ENCODE data around the gene MAT2A. TPM values are rescaled to one million over a fixed set of nuclear protein-coding genes. Genes with fewer than 3 reads are reported as not detected.

MAT2A gene
- total and polyA plus RNA-seq, 9 of the 15 experiments (the other 6 are each of a cell fraction or from before 2014, with no cell fraction given), result 130 to 1,027 (median 240) TPM

DNA sequence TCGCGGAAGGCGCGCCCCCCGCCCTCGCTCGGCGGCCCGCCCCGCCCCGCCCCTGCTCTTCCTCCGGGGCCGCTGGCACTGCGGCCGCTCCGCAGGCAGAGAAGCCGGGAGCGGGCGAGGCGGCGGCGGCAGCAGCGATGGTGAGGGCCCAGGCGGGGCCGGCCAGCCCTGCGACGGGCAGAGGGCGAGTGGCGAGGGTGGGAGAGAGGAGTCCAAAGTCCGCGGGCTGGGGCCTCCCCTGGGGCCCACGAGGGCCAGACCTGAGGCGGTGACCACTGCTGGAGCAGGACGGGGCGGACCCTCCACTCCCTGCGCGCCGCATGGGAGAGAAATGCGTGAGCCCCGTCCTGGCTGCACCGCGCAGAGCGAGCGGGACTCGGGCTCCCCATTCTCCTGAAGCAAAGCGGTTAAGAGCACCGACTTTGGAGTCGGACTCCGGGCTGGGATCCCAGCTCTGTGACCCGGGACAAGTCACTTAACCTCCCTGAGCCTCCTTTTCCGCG is 45.4 kb downstream of the MAT2A start, which contains the start of gene VAMP5:
VAMP5 (plus strand) TSS at position 78 of the 503 bp plus-strand sequence; CDS start at position 138, 60 bp downstream.
- H3K4me2 ChIP-seq (ENCODE audit: insufficient read depth, low read length), result peak within 1 kb of the TSS; percentile 58
- TF ChIP-seq POLR2G (IDR thresholded peaks at IDR 0.05; ENCODE audit: low read depth, low read length) (peak; percentile 58), ZNF586 (CRISPR knock-in tag; conservative IDR thresholded peaks at IDR 0.05) (no peak), HEY1 (CRISPR knock-in tag; IDR thresholded peaks at IDR 0.05; ENCODE audit: borderline replicate concordance) (no peak), GTF2A2 (tag; IDR thresholded peaks at IDR 0.05) (no peak), SOX6 (IDR thresholded peaks at IDR 0.05) (no peak), RBFOX2 (IDR thresholded peaks at IDR 0.05; ENCODE audit: low read depth, low read length) (peak; percentile 59)
- TF ChIP-seq, protein P1, sequence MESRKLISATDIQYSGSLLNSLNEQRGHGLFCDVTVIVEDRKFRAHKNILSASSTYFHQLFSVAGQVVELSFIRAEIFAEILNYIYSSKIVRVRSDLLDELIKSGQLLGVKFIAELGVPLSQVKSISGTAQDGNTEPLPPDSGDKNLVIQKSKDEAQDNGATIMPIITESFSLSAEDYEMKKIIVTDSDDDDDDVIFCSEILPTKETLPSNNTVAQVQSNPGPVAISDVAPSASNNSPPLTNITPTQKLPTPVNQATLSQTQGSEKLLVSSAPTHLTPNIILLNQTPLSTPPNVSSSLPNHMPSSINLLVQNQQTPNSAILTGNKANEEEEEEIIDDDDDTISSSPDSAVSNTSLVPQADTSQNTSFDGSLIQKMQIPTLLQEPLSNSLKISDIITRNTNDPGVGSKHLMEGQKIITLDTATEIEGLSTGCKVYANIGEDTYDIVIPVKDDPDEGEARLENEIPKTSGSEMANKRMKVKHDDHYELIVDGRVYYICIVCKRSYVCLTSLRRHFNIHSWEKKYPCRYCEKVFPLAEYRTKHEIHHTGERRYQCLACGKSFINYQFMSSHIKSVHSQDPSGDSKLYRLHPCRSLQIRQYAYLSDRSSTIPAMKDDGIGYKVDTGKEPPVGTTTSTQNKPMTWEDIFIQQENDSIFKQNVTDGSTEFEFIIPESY (CRISPR knock-in tag; IDR thresholded peaks at IDR 0.05), result no peak
- TF ChIP-seq, protein P2, sequence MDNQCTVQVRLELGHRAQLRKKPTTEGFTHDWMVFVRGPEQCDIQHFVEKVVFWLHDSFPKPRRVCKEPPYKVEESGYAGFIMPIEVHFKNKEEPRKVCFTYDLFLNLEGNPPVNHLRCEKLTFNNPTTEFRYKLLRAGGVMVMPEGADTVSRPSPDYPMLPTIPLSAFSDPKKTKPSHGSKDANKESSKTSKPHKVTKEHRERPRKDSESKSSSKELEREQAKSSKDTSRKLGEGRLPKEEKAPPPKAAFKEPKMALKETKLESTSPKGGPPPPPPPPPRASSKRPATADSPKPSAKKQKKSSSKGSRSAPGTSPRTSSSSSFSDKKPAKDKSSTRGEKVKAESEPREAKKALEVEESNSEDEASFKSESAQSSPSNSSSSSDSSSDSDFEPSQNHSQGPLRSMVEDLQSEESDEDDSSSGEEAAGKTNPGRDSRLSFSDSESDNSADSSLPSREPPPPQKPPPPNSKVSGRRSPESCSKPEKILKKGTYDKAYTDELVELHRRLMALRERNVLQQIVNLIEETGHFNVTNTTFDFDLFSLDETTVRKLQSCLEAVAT (IDR thresholded peaks at IDR 0.05), result peak in 1 of 2 experiments; percentile 75; a peak in 1 of 4 replicates
- TF ChIP-seq, protein P3, sequence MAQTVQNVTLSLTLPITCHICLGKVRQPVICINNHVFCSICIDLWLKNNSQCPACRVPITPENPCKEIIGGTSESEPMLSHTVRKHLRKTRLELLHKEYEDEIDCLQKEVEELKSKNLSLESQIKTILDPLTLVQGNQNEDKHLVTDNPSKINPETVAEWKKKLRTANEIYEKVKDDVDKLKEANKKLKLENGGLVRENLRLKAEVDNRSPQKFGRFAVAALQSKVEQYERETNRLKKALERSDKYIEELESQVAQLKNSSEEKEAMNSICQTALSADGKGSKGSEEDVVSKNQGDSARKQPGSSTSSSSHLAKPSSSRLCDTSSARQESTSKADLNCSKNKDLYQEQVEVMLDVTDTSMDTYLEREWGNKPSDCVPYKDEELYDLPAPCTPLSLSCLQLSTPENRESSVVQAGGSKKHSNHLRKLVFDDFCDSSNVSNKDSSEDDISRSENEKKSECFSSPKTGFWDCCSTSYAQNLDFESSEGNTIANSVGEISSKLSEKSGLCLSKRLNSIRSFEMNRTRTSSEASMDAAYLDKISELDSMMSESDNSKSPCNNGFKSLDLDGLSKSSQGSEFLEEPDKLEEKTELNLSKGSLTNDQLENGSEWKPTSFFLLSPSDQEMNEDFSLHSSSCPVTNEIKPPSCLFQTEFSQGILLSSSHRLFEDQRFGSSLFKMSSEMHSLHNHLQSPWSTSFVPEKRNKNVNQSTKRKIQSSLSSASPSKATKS (CRISPR knock-in tag; IDR thresholded peaks at IDR 0.05), result no peak
- TF ChIP-seq, protein P4, sequence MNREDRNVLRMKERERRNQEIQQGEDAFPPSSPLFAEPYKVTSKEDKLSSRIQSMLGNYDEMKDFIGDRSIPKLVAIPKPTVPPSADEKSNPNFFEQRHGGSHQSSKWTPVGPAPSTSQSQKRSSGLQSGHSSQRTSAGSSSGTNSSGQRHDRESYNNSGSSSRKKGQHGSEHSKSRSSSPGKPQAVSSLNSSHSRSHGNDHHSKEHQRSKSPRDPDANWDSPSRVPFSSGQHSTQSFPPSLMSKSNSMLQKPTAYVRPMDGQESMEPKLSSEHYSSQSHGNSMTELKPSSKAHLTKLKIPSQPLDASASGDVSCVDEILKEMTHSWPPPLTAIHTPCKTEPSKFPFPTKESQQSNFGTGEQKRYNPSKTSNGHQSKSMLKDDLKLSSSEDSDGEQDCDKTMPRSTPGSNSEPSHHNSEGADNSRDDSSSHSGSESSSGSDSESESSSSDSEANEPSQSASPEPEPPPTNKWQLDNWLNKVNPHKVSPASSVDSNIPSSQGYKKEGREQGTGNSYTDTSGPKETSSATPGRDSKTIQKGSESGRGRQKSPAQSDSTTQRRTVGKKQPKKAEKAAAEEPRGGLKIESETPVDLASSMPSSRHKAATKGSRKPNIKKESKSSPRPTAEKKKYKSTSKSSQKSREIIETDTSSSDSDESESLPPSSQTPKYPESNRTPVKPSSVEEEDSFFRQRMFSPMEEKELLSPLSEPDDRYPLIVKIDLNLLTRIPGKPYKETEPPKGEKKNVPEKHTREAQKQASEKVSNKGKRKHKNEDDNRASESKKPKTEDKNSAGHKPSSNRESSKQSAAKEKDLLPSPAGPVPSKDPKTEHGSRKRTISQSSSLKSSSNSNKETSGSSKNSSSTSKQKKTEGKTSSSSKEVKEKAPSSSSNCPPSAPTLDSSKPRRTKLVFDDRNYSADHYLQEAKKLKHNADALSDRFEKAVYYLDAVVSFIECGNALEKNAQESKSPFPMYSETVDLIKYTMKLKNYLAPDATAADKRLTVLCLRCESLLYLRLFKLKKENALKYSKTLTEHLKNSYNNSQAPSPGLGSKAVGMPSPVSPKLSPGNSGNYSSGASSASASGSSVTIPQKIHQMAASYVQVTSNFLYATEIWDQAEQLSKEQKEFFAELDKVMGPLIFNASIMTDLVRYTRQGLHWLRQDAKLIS (CRISPR knock-in tag; IDR thresholded peaks at IDR 0.05), result no peak
- TF ChIP-seq, protein P5, sequence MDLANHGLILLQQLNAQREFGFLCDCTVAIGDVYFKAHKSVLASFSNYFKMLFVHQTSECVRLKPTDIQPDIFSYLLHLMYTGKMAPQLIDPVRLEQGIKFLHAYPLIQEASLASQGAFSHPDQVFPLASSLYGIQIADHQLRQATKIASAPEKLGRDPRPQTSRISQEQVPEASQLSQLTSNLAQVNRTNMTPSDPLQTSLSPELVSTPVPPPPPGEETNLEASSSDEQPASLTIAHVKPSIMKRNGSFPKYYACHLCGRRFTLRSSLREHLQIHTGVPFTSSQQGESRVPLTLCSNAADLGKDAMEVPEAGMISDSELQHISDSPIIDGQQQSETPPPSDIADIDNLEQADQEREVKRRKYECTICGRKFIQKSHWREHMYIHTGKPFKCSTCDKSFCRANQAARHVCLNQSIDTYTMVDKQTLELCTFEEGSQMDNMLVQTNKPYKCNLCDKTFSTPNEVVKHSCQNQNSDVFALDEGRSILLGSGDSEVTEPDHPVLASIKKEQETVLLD (IDR thresholded peaks at IDR 0.05), result no peak

More for the DNA sequence above, 45.4 kb downstream of the MAT2A start, which contains the start of gene VAMP5:
- intact Hi-C loops (cut with micrococcal nuclease), result no loop called here
- Histone ChIP-seq H2AFZ (ENCODE audit: low read depth, low read length) (no peak within 1 kb of the TSS), H3K4me1 (replicated peaks in 1 of 2; ENCODE audit: control insufficient read depth in 2 of 2, insufficient read depth in 2 of 2, low read length in 2 of 2) (peaks cover 39 to 50% of the 10 kb centered on the region in 2 experiments), H4K20me1 (replicated peaks; ENCODE audit: control insufficient read depth, insufficient read depth, low read length) (no peaks in the 10 kb centered on the region), H3K9me3 (replicated peaks; ENCODE audit: control insufficient read depth, insufficient read depth, low read depth, low read length) (no peaks in the 10 kb centered on the region), H3K27ac (ENCODE audit: extremely low read depth, low read depth, low read length) (peak within 1 kb of the TSS; percentile 81), H3K4me3 (no peak within 1 kb of the TSS), H3K9me1 (ENCODE audit: control insufficient read depth, insufficient read depth, low read length) (peaks cover 11% of the 10 kb centered on the region), H3K9ac (ENCODE audit: insufficient read depth in 1 of 2, low read depth in 2 of 2, low read length in 2 of 2) (peak within 1 kb of the TSS; percentile 56 to 74; a peak in 2 of 4 replicates), H3K36me3 (ENCODE audit: control insufficient read depth, insufficient read depth, low read length) (peaks cover 42% of the 10 kb centered on the region; the same call in 2 of the 3 replicates), H3K27me3 (ENCODE audit: control insufficient read depth in 2 of 2, insufficient read depth in 2 of 2, low read length in 2 of 2) (no peaks in the 10 kb centered on the region), H3K79me2 (ENCODE audit: control insufficient read depth, insufficient read depth, low read length) (peaks cover 9% of the 10 kb centered on the region)
- WGBS (ENCODE audit: insufficient coverage, low coverage, missing lambda C conversion rate), result 86% methylated on average over 16 of the region's 52 CpGs
- BruUV-seq (replicated peaks), result no TSS peak
- ChIA-PET CTCF (ENCODE audit: low intra/inter-chr PET ratio) (no interaction called here), POLR2A (interaction anchor here (1.1 to 2.3 kb wide), 3 partner anchors 10 to 38 kb away, joined by 5 to 8 read pairs (median 6); partner anchors contain the start of gene RNF181)
- DNase-seq (ENCODE audit: extremely low read depth in 1 of 4, low spot score in 3 of 4) (no peak), ATAC-seq (no peak), FAIRE-seq (no peak)
- in situ Hi-C loops (cut with MboI), result no loop called here

Measured in K562 (cell line).